Fibroblast of the aortic adventitia (primary cell): ENCODE measurements around the gene FOLR1. TPM values are rescaled to one million over a fixed set of nuclear protein-coding genes. Genes with fewer than 3 reads are reported as not detected.
A peak's percentile ranks its signal among the peaks of the same experiment; 100 is the strongest.
"Not testable (repeated sequence)": the region's sequence is repeated elsewhere in the genome, so short reads cannot be mapped to it uniquely, and the experiment has no call there.

Experiments
- DNase-seq: peaks from one replicate; pipeline ENCODE4 v3.0.0-alpha.2; 2010; ENCODE audit warnings: low read depth
- H3K4me3 ChIP-seq: 2 replicates; pipeline ENCODE4 v1.5.1; 2011; ENCODE audit warnings: low read depth, mild to moderate bottlenecking, control low read depth, low read length, moderate library complexity
- CTCF ChIP-seq: IDR thresholded peaks from 2 replicates; pipeline ENCODE4 v1.5.1; 2011; ENCODE audit warnings: mild to moderate bottlenecking, low read length, control low read depth, inconsistent platforms; ENCODE audit not compliant: insufficient read depth
- total RNA-seq: library from RNA; depleted of rRNA; stranded (reverse); fragments of >200 nt; gene quantifications from 2 replicates; pipeline ENCODE4 v1.2.3, GENCODE V29; 2012; ENCODE audit warnings: low replicate concordance

The FOLR1 gene
- total RNA-seq, 1 donor, result 0.18 TPM

- DNase-seq, result no peak
- no peak overlapping the region for H3K4me3 ChIP-seq
- no peak for TF ChIP-seq CTCF
Measured at GRCh38 chr11:72190631-72191071, 1.3 kb upstream of the FOLR1 start.

DNA sequence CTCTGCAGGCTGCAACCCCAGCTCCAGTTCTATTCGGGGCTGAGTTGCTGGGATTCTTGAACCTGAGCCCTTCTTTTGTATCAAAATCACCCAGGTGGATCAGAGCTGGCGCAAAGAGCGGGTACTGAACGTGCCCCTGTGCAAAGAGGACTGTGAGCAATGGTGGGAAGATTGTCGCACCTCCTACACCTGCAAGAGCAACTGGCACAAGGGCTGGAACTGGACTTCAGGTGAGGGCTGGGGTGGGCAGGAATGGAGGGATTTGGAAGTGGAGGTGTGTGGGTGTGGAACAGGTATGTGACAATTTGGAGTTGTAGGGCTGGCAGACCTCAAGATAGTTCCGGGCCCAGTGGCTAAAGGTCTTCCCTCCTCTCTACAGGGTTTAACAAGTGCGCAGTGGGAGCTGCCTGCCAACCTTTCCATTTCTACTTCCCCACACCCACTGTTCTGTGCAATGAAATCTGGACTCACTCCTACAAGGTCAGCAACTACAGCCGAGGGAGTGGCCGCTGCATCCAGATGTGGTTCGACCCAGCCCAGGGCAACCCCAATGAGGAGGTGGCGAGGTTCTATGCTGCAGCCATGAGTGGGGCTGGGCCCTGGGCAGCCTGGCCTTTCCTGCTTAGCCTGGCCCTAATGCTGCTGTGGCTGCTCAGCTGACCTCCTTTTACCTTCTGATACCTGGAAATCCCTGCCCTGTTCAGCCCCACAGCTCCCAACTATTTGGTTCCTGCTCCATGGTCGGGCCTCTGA is 3.8 kb downstream of the FOLR1 start:
- no peak overlapping the region for H3K4me3 ChIP-seq

GRCh38 chr11:72201445-72201844 is 9.5 kb downstream of the FOLR1 start:
- not testable (repeated sequence) for H3K4me3 ChIP-seq, DNase-seq

More for the DNA sequence above, 3.8 kb downstream of the FOLR1 start:
- no peak for DNase-seq
- no peak for TF ChIP-seq CTCF

GRCh38 chr11:72202571-72202970 is 10.6 kb downstream of the FOLR1 start:
- H3K4me3 ChIP-seq, result no peak overlapping the region
- no peak for TF ChIP-seq CTCF
- no peak for DNase-seq

GRCh38 chr11:72203163-72203562 is 11.2 kb downstream of the FOLR1 start:
- TF ChIP-seq CTCF, result no peak

DNA sequence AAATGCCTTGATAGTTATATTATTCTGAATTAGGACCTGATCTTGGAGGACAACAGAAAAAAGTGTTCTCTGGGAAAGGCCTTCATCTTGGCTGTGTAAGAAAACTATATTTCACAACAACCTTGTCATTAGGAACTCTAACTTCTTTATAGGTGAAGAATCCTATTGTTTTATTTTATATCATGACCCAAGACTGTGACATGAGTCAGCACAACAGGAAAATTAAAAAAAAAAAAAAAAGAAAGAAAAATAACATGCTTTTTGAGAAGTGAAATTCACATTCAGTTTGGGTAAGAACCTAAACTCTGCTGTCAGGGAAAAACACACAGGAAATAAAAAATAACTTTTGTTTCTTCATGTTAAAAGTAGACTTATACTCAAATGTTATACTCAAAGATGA is 12.9 kb downstream of the FOLR1 start:
- no peak for TF ChIP-seq CTCF
- peak; percentile 30 for DNase-seq
- no peak overlapping the region for H3K4me3 ChIP-seq

More at GRCh38 chr11:72203163-72203562, 11.2 kb downstream of the FOLR1 start:
- DNase-seq, result no peak
- H3K4me3 ChIP-seq, result no peak overlapping the region

- not testable (repeated sequence) for DNase-seq, H3K4me3 ChIP-seq
Measured at GRCh38 chr11:72206794-72207193, 14.9 kb downstream of the FOLR1 start.

- TF ChIP-seq CTCF, result no peak
- no peak for DNase-seq
- no peak overlapping the region for H3K4me3 ChIP-seq
Measured at GRCh38 chr11:72208281-72208680, 16.3 kb downstream of the FOLR1 start.
